Epithelial cell of prostate (primary cell): ENCODE measurements around the gene METTL26.
A peak's percentile ranks its signal among the peaks of the same experiment; 100 is the strongest.

Source experiments
- DNase-seq: peaks from one replicate; pipeline ENCODE4 v3.0.0-alpha.2; 2011; ENCODE audit warnings: low read depth, low spot score
- H3K27ac ChIP-seq: fragments of 450-650 bp; 2 replicates; pipeline ENCODE4 v1.5.1; 2017; ENCODE audit warnings: mild to moderate bottlenecking

METTL26 gene

DNA sequence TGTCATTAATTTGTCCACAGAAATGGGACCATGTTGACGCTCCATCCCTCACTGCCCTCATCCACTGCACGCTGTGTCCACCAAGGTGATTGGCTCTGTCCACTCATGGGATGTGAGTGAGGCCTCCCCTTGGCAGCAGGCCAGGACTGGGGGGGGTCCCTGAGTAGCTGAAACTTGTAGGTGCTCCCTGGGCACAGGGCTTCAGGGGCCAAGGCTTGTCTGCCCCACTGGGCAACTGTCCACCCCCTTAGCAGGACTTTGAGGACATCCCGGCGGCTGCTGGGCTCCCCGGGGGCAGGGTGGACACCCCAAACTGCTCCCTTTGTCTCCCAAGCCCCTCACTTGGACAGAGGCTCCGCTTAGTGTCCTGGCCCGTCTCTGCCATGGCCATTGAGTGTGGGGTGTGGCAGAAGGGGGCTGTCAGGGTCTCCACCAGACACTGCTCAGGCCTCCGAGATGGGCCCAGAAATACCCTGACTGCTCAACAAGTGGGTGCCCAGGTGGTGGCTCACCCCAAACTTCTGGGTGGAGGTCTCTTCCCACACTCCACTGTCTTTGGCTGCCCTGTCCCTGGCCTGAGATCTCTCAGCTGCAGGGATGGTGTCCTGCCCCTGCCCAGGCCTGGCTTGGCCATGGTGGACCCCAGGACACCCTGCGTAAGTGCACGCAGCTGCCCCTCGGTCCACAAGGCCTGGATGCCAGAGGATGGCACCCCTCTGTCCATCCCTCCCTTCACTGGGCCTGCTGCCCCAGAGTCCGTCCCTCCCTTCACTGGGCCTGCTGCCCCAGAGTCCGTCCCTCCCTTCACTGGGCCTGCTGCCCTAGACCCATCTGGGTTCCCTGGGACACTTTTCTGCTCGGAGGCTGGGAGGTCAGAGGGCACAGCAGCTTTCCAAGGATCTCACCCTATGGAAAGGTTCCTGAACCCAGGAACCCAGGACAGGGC is 49.2 kb downstream of the METTL26 start:
- no peak for DNase-seq
- peak overlapping the region; percentile 93 for H3K27ac ChIP-seq

DNA sequence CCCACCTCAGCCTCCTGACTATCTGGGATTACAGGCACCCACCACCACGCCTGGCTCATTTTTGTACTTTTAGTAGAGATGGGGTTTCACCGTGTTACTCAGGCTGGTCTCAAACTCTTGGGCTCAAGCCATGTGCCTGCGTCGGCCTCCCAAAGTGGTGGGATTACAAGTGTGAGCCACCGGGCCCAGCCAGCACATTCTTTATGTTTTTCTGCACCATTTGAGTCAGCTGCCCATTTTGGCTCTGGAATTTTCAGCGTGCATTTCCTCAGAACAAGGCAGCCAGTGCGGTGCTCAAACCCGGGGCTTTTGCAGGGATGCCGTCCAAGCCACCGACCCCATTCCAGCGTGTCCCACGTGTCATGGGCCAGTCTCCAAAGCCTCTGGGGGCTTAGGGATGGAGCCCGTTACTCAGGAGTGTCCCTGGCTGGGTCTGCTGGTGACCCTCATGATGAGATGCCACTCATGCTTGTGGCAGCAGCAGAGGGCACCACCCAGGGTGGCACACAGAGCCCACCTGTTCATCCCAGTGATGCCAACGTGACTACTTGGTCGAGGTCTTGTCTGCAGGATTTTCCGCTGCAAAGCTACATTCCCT is 50.0 kb downstream of the METTL26 start:
- no peak for DNase-seq
- no peak overlapping the region for H3K27ac ChIP-seq

DNA sequence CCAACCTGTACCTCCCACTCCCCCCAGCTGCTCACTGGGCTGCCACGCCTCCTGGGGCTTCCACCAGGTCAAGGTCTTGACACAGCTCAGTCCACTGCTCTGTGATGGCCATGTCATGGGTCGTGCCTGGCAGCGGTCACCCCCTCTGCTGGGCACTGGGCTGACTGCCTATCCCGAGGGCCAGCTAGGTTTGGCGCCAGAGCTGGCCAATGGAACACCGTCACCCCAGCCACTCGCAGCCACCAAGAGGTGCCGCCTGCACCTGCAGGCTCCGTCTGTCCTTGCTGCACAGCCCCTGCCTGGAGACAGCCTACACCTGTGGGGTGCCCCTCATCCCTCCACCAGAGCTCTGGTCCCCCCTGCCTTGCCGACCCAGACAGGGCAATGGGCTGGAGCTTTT is 50.8 kb downstream of the METTL26 start:
- DNase-seq = no peak
- H3K27ac ChIP-seq = no peak overlapping the region
